ENCODE results near the gene PDZK1IP1. TPM values are rescaled to one million over a fixed set of nuclear protein-coding genes. Genes with fewer than 3 reads are reported as not detected.

PDZK1IP1 gene
- total and polyA plus RNA-seq, 2 of the 13 experiments (the other 11 are each of a cell fraction or from before 2014, with no cell fraction given): 0.24 to 1.6 TPM

DNA sequence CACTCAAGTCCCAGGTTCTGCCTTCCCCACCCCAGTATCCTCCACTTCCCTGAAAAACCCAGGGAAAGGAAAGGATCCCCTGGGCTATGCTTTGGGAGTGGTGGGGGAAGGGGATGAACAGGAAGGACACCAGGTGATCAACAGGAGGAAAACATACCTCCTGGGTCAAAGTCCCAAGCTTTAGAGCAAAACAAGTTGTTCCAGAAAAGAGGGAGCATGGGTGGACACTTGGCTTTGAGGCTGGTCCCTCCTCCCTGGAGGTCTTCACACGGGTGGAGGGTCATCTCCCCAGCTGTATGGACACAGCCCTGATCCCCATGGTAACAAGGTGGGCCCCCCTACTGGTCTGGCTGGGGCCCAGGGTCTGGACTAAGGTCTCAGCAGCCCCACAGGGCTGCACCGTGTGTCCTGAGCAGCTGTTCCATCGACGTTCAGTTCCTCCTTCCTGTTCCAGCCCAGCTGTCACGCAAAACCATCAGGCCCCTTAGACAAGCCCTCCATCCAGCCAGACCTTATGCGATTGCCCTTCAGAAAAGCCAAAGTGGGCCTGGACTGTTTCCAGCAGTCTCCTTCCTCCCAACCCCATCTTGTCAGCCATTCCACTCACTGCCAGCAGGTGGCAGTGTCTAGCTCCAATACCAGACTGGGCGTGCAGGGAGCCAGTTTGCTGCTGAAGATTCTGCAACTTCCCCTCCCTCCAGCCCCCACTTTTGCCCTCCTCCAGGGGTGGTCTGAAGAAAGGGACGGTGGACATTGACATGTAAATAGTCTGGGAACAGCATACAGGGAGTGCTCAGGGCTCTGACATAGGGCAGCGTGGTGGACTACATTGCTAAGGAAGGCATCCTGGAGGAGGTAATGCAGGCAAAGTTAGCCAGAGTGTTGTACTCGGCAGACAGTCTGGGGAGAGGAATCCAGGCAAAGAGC lies 2.9 kb upstream of the PDZK1IP1 start (continued):
- TF ChIP-seq, protein P1, sequence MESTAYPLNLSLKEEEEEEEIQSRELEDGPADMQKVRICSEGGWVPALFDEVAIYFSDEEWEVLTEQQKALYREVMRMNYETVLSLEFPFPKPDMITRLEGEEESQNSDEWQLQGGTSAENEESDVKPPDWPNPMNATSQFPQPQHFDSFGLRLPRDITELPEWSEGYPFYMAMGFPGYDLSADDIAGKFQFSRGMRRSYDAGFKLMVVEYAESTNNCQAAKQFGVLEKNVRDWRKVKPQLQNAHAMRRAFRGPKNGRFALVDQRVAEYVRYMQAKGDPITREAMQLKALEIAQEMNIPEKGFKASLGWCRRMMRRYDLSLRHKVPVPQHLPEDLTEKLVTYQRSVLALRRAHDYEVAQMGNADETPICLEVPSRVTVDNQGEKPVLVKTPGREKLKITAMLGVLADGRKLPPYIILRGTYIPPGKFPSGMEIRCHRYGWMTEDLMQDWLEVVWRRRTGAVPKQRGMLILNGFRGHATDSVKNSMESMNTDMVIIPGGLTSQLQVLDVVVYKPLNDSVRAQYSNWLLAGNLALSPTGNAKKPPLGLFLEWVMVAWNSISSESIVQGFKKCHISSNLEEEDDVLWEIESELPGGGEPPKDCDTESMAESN (CRISPR knock-in tag; conservative IDR thresholded peaks at IDR 0.05): no peak
- TF ChIP-seq ZNF101 (CRISPR knock-in tag; IDR thresholded peaks at IDR 0.05; ENCODE audit: borderline replicate concordance, low read depth): no peak
- TF ChIP-seq ZNF121 (CRISPR knock-in tag; IDR thresholded peaks at IDR 0.05): no peak
- TF ChIP-seq ZNF10 (CRISPR knock-in tag; IDR thresholded peaks at IDR 0.05; ENCODE audit: borderline replicate concordance, low read depth): no peak
- no peak for TF ChIP-seq NCOA5 (CRISPR knock-in tag; IDR thresholded peaks at IDR 0.05)
- TF ChIP-seq ELF3 (CRISPR knock-in tag; IDR thresholded peaks at IDR 0.05): peak; percentile 88
- TF ChIP-seq SSRP1 (CRISPR knock-in tag; IDR thresholded peaks at IDR 0.05): no peak
- TF ChIP-seq, protein P2, sequence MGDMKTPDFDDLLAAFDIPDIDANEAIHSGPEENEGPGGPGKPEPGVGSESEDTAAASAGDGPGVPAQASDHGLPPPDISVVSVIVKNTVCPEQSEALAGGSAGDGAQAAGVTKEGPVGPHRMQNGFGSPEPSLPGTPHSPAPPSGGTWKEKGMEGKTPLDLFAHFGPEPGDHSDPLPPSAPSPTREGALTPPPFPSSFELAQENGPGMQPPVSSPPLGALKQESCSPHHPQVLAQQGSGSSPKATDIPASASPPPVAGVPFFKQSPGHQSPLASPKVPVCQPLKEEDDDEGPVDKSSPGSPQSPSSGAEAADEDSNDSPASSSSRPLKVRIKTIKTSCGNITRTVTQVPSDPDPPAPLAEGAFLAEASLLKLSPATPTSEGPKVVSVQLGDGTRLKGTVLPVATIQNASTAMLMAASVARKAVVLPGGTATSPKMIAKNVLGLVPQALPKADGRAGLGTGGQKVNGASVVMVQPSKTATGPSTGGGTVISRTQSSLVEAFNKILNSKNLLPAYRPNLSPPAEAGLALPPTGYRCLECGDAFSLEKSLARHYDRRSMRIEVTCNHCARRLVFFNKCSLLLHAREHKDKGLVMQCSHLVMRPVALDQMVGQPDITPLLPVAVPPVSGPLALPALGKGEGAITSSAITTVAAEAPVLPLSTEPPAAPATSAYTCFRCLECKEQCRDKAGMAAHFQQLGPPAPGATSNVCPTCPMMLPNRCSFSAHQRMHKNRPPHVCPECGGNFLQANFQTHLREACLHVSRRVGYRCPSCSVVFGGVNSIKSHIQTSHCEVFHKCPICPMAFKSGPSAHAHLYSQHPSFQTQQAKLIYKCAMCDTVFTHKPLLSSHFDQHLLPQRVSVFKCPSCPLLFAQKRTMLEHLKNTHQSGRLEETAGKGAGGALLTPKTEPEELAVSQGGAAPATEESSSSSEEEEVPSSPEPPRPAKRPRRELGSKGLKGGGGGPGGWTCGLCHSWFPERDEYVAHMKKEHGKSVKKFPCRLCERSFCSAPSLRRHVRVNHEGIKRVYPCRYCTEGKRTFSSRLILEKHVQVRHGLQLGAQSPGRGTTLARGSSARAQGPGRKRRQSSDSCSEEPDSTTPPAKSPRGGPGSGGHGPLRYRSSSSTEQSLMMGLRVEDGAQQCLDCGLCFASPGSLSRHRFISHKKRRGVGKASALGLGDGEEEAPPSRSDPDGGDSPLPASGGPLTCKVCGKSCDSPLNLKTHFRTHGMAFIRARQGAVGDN (CRISPR knock-in tag; IDR thresholded peaks at IDR 0.05): peak; percentile 93
- TF ChIP-seq, protein P3, sequence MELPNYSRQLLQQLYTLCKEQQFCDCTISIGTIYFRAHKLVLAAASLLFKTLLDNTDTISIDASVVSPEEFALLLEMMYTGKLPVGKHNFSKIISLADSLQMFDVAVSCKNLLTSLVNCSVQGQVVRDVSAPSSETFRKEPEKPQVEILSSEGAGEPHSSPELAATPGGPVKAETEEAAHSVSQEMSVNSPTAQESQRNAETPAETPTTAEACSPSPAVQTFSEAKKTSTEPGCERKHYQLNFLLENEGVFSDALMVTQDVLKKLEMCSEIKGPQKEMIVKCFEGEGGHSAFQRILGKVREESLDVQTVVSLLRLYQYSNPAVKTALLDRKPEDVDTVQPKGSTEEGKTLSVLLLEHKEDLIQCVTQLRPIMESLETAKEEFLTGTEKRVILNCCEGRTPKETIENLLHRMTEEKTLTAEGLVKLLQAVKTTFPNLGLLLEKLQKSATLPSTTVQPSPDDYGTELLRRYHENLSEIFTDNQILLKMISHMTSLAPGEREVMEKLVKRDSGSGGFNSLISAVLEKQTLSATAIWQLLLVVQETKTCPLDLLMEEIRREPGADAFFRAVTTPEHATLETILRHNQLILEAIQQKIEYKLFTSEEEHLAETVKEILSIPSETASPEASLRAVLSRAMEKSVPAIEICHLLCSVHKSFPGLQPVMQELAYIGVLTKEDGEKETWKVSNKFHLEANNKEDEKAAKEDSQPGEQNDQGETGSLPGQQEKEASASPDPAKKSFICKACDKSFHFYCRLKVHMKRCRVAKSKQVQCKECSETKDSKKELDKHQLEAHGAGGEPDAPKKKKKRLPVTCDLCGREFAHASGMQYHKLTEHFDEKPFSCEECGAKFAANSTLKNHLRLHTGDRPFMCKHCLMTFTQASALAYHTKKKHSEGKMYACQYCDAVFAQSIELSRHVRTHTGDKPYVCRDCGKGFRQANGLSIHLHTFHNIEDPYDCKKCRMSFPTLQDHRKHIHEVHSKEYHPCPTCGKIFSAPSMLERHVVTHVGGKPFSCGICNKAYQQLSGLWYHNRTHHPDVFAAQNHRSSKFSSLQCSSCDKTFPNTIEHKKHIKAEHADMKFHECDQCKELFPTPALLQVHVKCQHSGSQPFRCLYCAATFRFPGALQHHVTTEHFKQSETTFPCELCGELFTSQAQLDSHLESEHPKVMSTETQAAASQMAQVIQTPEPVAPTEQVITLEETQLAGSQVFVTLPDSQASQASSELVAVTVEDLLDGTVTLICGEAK (IDR thresholded peaks at IDR 0.05): no peak
- TF ChIP-seq, protein P3 (CRISPR knock-in tag; IDR thresholded peaks at IDR 0.05): no peak; the same call in 1 of the 2 replicates
- no peak for TF ChIP-seq ZNF720 (CRISPR knock-in tag; IDR thresholded peaks at IDR 0.05)
- TF ChIP-seq DNMT3B (CRISPR knock-in tag; conservative IDR thresholded peaks at IDR 0.05): no peak
- no peak for TF ChIP-seq MBNL3 (CRISPR knock-in tag; conservative IDR thresholded peaks at IDR 0.05)
- TF ChIP-seq ZNF552 (CRISPR knock-in tag; IDR thresholded peaks at IDR 0.05; ENCODE audit: borderline replicate concordance): no peak

All from HepG2 (cell line).